DMS 273 treated with DMSO at 0.1 percent for 48 hours (cell line): Measurements from ENCODE around the gene KRTCAP2.
"Not testable (repeated sequence)": the region's sequence is repeated elsewhere in the genome, so short reads cannot be mapped to it uniquely, and the experiment has no call there.

Experiments used
- DNase-seq: peaks from one replicate; lab custom pipeline; 2025; lab: John Stamatoyannopoulos, UW

The KRTCAP2 gene

GRCh38 chr1:155172732-155173477 lies at the start of gene KRTCAP2:
Gene KRTCAP2 (minus strand): TSS chr1:155173304. CDS start chr1:155173224, 80 bp downstream.
- peak; percentile 83 for DNase-seq

GRCh38 chr1:155220211-155220965 lies 47.3 kb upstream of the KRTCAP2 start:
- DNase-seq: not testable (repeated sequence)

- DNase-seq: no peak
Observed at GRCh38 chr1:155219592-155220031, 46.5 kb upstream of the KRTCAP2 start.

- no peak for DNase-seq
Observed at GRCh38 chr1:155218854-155219591, 45.9 kb upstream of the KRTCAP2 start.

- DNase-seq: not testable (repeated sequence)
Observed at GRCh38 chr1:155214702-155215101, 41.6 kb upstream of the KRTCAP2 start.

GRCh38 chr1:155212051-155212440 lies 38.9 kb upstream of the KRTCAP2 start:
- not testable (repeated sequence) for DNase-seq

GRCh38 chr1:155211381-155212050 lies 38.4 kb upstream of the KRTCAP2 start:
- not testable (repeated sequence) for DNase-seq

GRCh38 chr1:155210314-155211104 lies 37.4 kb upstream of the KRTCAP2 start:
- no peak for DNase-seq

GRCh38 chr1:155209312-155209721 lies 36.2 kb upstream of the KRTCAP2 start:
- DNase-seq: no peak

- peak; percentile 63 for DNase-seq
Observed at GRCh38 chr1:155208541-155209311, 35.6 kb upstream of the KRTCAP2 start, which contains the start of gene MTX1. Gene MTX1 (plus strand): TSS chr1:155208695. CDS start chr1:155208805, 110 bp downstream.

GRCh38 chr1:155207806-155208540 lies 34.9 kb upstream of the KRTCAP2 start, which contains the start of gene THBS3:
Gene THBS3 (minus strand): TSS chr1:155207897. CDS start chr1:155207876, 21 bp downstream.
- peak; percentile 35 for DNase-seq

- peak; percentile 93 for DNase-seq
Observed at GRCh38 chr1:155206891-155207805, 34.0 kb upstream of the KRTCAP2 start.

GRCh38 chr1:155205969-155206593 lies 33.0 kb upstream of the KRTCAP2 start:
- DNase-seq: no peak

- no peak for DNase-seq
Observed at GRCh38 chr1:155205035-155205434, 31.9 kb upstream of the KRTCAP2 start.

- no peak for DNase-seq
Observed at GRCh38 chr1:155202731-155203515, 29.8 kb upstream of the KRTCAP2 start.

GRCh38 chr1:155202198-155202597 lies 29.1 kb upstream of the KRTCAP2 start:
- no peak for DNase-seq

- DNase-seq: no peak
Observed at GRCh38 chr1:155200920-155201319, 27.8 kb upstream of the KRTCAP2 start.
